Left lobe of liver (tissue), 2 donors: ENCODE measurements around the gene PIEZO2. TPM values are rescaled to one million over a fixed set of nuclear protein-coding genes. Genes with fewer than 3 reads are reported as not detected.

Experiments
- ATAC-seq: fragments of 200-7000 bp; cut with Tn5 transposase; one replicate; pipeline ENCODE4 v1.9.1; 2020; ENCODE audit warnings: mild to moderate bottlenecking, moderate library complexity
- DNase-seq: peaks from one replicate; pipeline ENCODE4 v3.0.0-alpha.2; 2020; ENCODE audit warnings: low spot score
- total RNA-seq: library from RNA; stranded (reverse); gene quantifications from one replicate; pipeline ENCODE4 v1.2.1, GENCODE V29; 2021
- donor health status: DM: no; HTN: no; CAD: no; lungs with moderate emphysema.
- donor health status: DM: no; HTN: yes; CAD: no.

Gene PIEZO2
- total RNA-seq, 1 donor from 2014 or later: 7.3 TPM

GRCh38 chr18:11072632-11073031 is 76.7 kb downstream of the PIEZO2 start:
- no peak for DNase-seq
- ATAC-seq: no peak

- no peak for ATAC-seq
These were observed 78.1 kb downstream of the PIEZO2 start for GRCh38 chr18:11071300-11071699.

GRCh38 chr18:11070593-11070992 is 78.8 kb downstream of the PIEZO2 start:
- no peak for ATAC-seq
- DNase-seq: no peak

More at GRCh38 chr18:11071300-11071699, 78.1 kb downstream of the PIEZO2 start:
- DNase-seq: no peak

- ATAC-seq (no peak), DNase-seq (no peak)
These were observed 83.3 kb downstream of the PIEZO2 start for GRCh38 chr18:11066038-11066437.

- no peak for ATAC-seq
- no peak for DNase-seq
These were observed 84.5 kb downstream of the PIEZO2 start for GRCh38 chr18:11064727-11065460.

GRCh38 chr18:11064106-11064505 is 85.3 kb downstream of the PIEZO2 start:
- no peak for ATAC-seq
- DNase-seq: no peak

GRCh38 chr18:11055721-11056120 is 93.6 kb downstream of the PIEZO2 start:
- ATAC-seq (no peak), DNase-seq (no peak)

GRCh38 chr18:11054497-11054896 is 94.9 kb downstream of the PIEZO2 start:
- DNase-seq: no peak
- ATAC-seq: no peak

GRCh38 chr18:11053293-11053692 is 96.1 kb downstream of the PIEZO2 start:
- ATAC-seq: no peak

GRCh38 chr18:11052800-11053199 is 96.6 kb downstream of the PIEZO2 start:
- no peak for ATAC-seq
- DNase-seq: no peak

More at GRCh38 chr18:11053293-11053692, 96.1 kb downstream of the PIEZO2 start:
- no peak for DNase-seq

GRCh38 chr18:11051462-11051861 is 97.9 kb downstream of the PIEZO2 start:
- ATAC-seq (peak; percentile 55), DNase-seq (no peak)

- ATAC-seq (no peak), DNase-seq (no peak)
These were observed 98.4 kb downstream of the PIEZO2 start for GRCh38 chr18:11050966-11051365.

- DNase-seq: no peak
- ATAC-seq: no peak
These were observed 101.6 kb downstream of the PIEZO2 start for GRCh38 chr18:11047817-11048216.

GRCh38 chr18:11047156-11047555 is 102.2 kb downstream of the PIEZO2 start:
- no peak for ATAC-seq

GRCh38 chr18:11046140-11046539 is 103.2 kb downstream of the PIEZO2 start:
- no peak for ATAC-seq

More at GRCh38 chr18:11047156-11047555, 102.2 kb downstream of the PIEZO2 start:
- no peak for DNase-seq

GRCh38 chr18:11043694-11044093 is 105.7 kb downstream of the PIEZO2 start:
- DNase-seq (peak; percentile 64), ATAC-seq (peak; percentile 52)

More at GRCh38 chr18:11046140-11046539, 103.2 kb downstream of the PIEZO2 start:
- DNase-seq: no peak

GRCh38 chr18:11042247-11042646 is 107.1 kb downstream of the PIEZO2 start:
- DNase-seq: no peak
- peak; percentile 14 for ATAC-seq

GRCh38 chr18:11040823-11041656 is 108.3 kb downstream of the PIEZO2 start:
- ATAC-seq: peak; percentile 93
- DNase-seq: peak; percentile 56

GRCh38 chr18:11040359-11040758 is 109.0 kb downstream of the PIEZO2 start:
- DNase-seq (no peak), ATAC-seq (no peak)

GRCh38 chr18:11037533-11038240 is 111.7 kb downstream of the PIEZO2 start:
- no peak for DNase-seq

GRCh38 chr18:11035814-11036495 is 113.4 kb downstream of the PIEZO2 start:
- ATAC-seq (peak; percentile 83), DNase-seq (no peak)

More at GRCh38 chr18:11037533-11038240, 111.7 kb downstream of the PIEZO2 start:
- ATAC-seq: no peak
